ENCODE results near the gene COX6B1. TPM values are rescaled to one million over a fixed set of nuclear protein-coding genes. Genes with fewer than 3 reads are reported as not detected.

The COX6B1 gene
- total and polyA plus RNA-seq, 2 of the 8 experiments (the other 6 are each of a cell fraction or from before 2014, with no cell fraction given), result 437 to 1,052 TPM

GRCh38 chr19:35695895-35696422 is 47.8 kb downstream of the COX6B1 start (continued):
- TF ChIP-seq SIN3A (conservative IDR thresholded peaks at IDR 0.05 in 1 of 2, IDR thresholded peaks at IDR 0.05 in 1 of 2; ENCODE audit: low read depth in 1 of 2, low read length in 2 of 2) (no peak), SP4 (IDR thresholded peaks at IDR 0.05; ENCODE audit: low read length) (no peak)
